Measurements from ENCODE around the gene BTBD9. TPM values are rescaled to one million over a fixed set of nuclear protein-coding genes. Genes with fewer than 3 reads are reported as not detected.

BTBD9 gene
- total RNA-seq, 1 experiment from 2014 or later, result 10.8 TPM

GRCh38 chr6:38483526-38483925 is 156.2 kb downstream of the BTBD9 start:
- TF ChIP-seq CTCF (conservative IDR thresholded peaks at IDR 0.05) (no peak), EZH2 (IDR thresholded peaks at IDR 0.05; ENCODE audit: low read depth) (no peak)
- no peaks in the 10 kb centered on the region for H4K20me1 ChIP-seq (ENCODE audit: insufficient read depth)
- H2AFZ ChIP-seq, result no peak overlapping the region
- H3K4me2 ChIP-seq, result no peak overlapping the region
- BruUV-seq (replicated peaks), result no TSS peak
- no peaks in the 10 kb centered on the region for H3K9me3 ChIP-seq (ENCODE audit: insufficient read depth, low read depth)
- H3F3A ChIP-seq (ENCODE audit: insufficient read depth, low read depth), result no peaks in the 10 kb centered on the region
- H3K4me1 ChIP-seq (replicated peaks; ENCODE audit: insufficient read depth), result no peaks in the 10 kb centered on the region
- H3K79me2 ChIP-seq (ENCODE audit: low read depth), result no peaks in the 10 kb centered on the region
- intact Hi-C loops (cut with micrococcal nuclease; ENCODE audit: unreplicated experiment), result no loop called here
- no peak overlapping the region for H3K27ac ChIP-seq
- ChIA-PET CTCF (no interaction called here), POLR2A (ENCODE audit: unreplicated experiment) (no interaction called here)
- H3K36me3 ChIP-seq (ENCODE audit: low read depth), result no peaks in the 10 kb centered on the region
- no peaks in the 10 kb centered on the region for H3K9me2 ChIP-seq (ENCODE audit: insufficient read depth)
- no peak for DNase-seq
- H3K27me3 ChIP-seq (ENCODE audit: insufficient read depth, low read depth), result no peaks in the 10 kb centered on the region
- no peak overlapping the region for H3K4me3 ChIP-seq

GRCh38 chr6:38482466-38482865 is 157.3 kb downstream of the BTBD9 start:
- no peak overlapping the region for H3K4me3 ChIP-seq
- no peak overlapping the region for H3K27ac ChIP-seq
- no TSS peak for BruUV-seq (replicated peaks)
- intact Hi-C loops (cut with micrococcal nuclease; ENCODE audit: unreplicated experiment), result no loop called here
- DNase-seq, result no peak
- H4K20me1 ChIP-seq (ENCODE audit: insufficient read depth), result no peaks in the 10 kb centered on the region
- no peaks in the 10 kb centered on the region for H3K27me3 ChIP-seq (ENCODE audit: insufficient read depth, low read depth)
- H3K4me1 ChIP-seq (replicated peaks; ENCODE audit: insufficient read depth), result no peaks in the 10 kb centered on the region
- no peak overlapping the region for H3K4me2 ChIP-seq
- H3K9me3 ChIP-seq (ENCODE audit: insufficient read depth, low read depth), result no peaks in the 10 kb centered on the region
- TF ChIP-seq CTCF (conservative IDR thresholded peaks at IDR 0.05), result no peak
- no peak for TF ChIP-seq EZH2 (IDR thresholded peaks at IDR 0.05; ENCODE audit: low read depth)
- H3K9me2 ChIP-seq (ENCODE audit: insufficient read depth), result no peaks in the 10 kb centered on the region
- no peaks in the 10 kb centered on the region for H3K79me2 ChIP-seq (ENCODE audit: low read depth)
- no peaks in the 10 kb centered on the region for H3F3A ChIP-seq (ENCODE audit: insufficient read depth, low read depth)
- ChIA-PET POLR2A (ENCODE audit: unreplicated experiment) (interaction anchor here (0.6 kb wide), 1 partner anchor 23 kb away, joined by 3 read pairs; no protein-coding TSS in a partner anchor), CTCF (interaction anchor here (0.6 kb wide), 1 partner anchor 311 kb away, joined by 3 read pairs; no protein-coding TSS in a partner anchor)
- no peaks in the 10 kb centered on the region for H3K36me3 ChIP-seq (ENCODE audit: low read depth)
- H2AFZ ChIP-seq, result no peak overlapping the region

GRCh38 chr6:38481851-38482250 is 157.9 kb downstream of the BTBD9 start:
- H3K4me1 ChIP-seq (replicated peaks; ENCODE audit: insufficient read depth), result no peaks in the 10 kb centered on the region
- POLR2A ChIA-PET (ENCODE audit: unreplicated experiment), result interaction anchor here (0.6 to 0.7 kb wide), 2 partner anchors 23 to 777 kb away, joined by 3 to 4 read pairs; no protein-coding TSS in a partner anchor
- TF ChIP-seq CTCF (conservative IDR thresholded peaks at IDR 0.05) (no peak), EZH2 (IDR thresholded peaks at IDR 0.05; ENCODE audit: low read depth) (no peak)
- H3K79me2 ChIP-seq (ENCODE audit: low read depth), result no peaks in the 10 kb centered on the region
- BruUV-seq (replicated peaks), result no TSS peak
- H3K9me2 ChIP-seq (ENCODE audit: insufficient read depth), result no peaks in the 10 kb centered on the region
- H4K20me1 ChIP-seq (ENCODE audit: insufficient read depth), result no peaks in the 10 kb centered on the region
- DNase-seq, result no peak
- no peak overlapping the region for H3K4me2 ChIP-seq
- no peaks in the 10 kb centered on the region for H3K27me3 ChIP-seq (ENCODE audit: insufficient read depth, low read depth)
- H3K27ac ChIP-seq, result no peak overlapping the region
- no peaks in the 10 kb centered on the region for H3K36me3 ChIP-seq (ENCODE audit: low read depth)
- no peaks in the 10 kb centered on the region for H3F3A ChIP-seq (ENCODE audit: insufficient read depth, low read depth)
- intact Hi-C loops (cut with micrococcal nuclease; ENCODE audit: unreplicated experiment), result no loop called here
- no peaks in the 10 kb centered on the region for H3K9me3 ChIP-seq (ENCODE audit: insufficient read depth, low read depth)
- no peak overlapping the region for H2AFZ ChIP-seq
- no peak overlapping the region for H3K4me3 ChIP-seq
- CTCF ChIA-PET, result no interaction called here

Measured in PC-9 (cell line).